GM18861 (cell line): ENCODE data around the gene MKKS.
A peak's percentile ranks its signal among the peaks of the same experiment; 100 is the strongest.
"Not testable (repeated sequence)": the region's sequence is repeated elsewhere in the genome, so short reads cannot be mapped to it uniquely, and the experiment has no call there.

Source experiments
- ATAC-seq: cut with Tn5 transposase; IDR thresholded peaks from one replicate; pipeline ENCODE4 v1.9.1; 2021; ENCODE audit not compliant: unreplicated experiment

Gene MKKS

DNA sequence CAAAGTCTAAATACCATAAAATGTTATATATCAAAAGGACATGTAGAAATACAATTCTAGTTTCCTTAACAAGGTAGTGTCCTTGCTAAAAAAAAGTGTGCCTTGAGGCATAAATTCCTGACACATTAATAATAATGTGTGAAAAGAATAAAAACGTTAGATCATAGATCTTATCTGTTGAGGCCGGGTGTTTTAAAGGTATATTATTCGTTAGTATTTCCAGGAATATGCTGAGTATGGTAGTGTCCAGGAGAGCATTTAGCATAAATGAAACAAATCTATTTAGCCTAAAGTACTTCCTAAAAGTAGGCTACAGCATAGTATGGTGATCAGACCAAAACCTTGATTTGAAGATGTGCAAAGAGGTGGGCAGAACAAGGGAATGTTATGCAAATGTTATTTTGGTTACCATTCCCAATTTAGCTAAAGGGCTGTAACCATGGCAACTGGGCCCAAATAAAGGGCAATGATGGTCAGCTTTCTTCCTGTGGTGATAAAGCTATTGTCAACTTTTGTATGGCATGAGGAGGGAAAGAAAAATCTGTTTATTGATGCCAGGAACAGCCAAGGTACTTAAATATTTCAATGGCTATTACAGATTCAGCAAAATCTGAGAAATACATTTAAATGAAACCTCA, 18.9 kb downstream of the MKKS start:
- no peak for ATAC-seq

DNA sequence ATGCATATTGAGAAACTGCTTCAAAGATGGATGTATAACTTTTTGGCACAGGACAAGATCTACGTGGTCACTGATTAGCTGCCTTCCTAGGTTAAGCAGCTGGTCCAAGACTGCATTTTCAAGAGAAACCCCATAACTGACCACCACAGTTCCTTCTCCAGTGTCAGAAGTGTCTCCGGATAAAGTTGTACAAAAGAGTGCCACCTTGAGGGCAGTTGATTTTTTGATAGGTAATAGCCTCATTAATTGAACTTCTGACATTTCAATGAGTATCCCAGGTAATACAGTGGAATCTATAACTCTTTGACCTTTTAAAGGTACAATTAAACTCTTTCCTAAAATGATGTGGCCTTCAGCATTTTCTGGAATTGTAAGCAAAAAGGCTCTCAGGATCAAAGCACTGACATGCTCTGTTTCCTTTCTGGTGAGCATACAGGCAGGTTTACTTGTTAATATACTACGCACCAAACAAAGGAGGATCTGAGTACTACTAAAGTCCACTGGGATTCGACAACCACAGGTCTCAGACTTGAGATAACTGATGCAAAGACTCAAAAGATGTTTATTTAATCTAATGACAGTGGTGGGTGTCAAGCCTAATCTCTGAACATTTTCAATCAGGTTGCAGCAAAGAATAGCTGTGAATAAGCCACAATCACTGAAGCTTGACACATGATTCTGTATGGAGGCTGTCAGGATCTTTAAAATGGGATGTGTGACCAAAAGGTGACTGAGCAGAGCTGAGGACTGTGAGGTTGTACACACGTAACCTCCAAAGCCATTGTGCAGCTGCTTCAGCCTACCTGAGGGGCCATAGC, 21.2 kb downstream of the MKKS start:
- ATAC-seq, result peak; percentile 79

DNA sequence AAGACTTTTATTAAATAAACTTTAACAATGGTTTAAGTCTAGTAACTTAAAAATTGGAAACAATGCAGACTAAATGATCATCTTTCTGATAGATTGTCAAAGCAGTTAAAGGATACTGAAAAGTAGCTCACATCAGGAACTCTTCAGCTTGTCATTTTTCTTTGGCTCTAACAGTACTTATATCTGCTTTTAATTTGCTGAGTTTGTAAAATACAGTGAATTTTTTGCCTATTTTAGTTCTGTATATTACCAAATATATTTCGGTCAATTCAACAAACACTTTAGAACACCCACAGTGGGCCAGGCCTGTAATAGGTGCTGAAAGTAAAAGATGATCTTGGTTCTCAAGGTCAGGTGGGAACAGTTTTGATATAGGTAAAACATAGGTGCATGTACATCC, 22.3 kb downstream of the MKKS start:
- no peak for ATAC-seq

DNA sequence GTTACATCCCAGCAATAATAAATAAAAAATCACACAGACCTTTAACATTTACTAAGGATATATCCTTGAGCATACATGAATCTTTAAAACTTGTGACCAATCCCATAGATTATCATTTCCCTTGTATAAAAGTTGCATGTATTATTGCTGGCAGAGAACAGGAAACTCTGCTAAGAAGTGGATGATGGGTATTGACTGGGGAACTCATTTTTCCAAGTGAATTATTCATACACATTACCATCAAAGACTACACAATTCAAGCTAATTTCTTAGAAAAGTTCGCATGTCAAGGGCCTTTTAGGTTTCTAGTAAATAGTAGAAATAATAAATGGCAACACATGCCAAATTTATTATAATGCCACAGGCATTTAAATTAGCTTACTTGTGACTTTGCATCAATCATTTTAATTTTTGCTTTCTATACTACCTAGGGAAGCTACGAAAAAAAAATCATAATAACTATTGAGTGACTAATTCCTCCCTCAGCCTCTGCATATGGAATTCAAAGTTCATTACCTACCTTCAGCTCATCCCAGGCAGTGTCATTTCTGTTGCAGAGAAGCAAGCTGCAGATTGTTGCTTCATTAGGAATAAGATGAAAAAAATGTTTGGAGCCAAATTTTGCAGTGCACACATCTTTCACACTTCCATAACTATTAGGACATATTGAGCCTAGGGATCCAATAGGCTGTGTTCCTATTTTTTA, 25.8 kb downstream of the MKKS start:
- ATAC-seq, result no peak

DNA sequence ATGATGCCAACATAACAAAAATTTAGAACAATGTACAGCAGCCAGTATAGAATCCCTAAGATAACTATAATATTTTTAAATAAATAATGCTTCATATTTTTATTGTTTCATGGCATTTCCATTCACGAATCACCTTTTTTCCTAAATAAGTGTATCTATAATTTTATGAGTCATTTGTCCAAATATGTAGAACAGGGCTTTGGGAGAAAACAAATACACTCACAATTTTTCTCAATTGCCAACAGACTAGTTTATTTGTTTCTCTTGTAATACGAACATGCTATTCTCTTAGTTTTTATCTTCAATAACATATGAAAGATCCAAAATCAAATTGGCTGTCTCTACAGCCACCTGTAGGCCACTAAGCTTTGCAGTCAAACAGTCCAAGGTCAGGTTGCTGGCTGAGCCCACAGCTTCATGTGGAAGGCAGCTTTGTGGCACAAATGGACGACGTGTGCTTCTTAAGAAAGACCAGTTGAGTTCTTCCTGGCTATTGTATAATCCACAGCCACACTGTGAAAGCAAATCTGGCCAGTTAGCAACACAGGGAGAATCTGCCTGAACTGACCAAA, 29.0 kb downstream of the MKKS start:
- ATAC-seq, result no peak

DNA sequence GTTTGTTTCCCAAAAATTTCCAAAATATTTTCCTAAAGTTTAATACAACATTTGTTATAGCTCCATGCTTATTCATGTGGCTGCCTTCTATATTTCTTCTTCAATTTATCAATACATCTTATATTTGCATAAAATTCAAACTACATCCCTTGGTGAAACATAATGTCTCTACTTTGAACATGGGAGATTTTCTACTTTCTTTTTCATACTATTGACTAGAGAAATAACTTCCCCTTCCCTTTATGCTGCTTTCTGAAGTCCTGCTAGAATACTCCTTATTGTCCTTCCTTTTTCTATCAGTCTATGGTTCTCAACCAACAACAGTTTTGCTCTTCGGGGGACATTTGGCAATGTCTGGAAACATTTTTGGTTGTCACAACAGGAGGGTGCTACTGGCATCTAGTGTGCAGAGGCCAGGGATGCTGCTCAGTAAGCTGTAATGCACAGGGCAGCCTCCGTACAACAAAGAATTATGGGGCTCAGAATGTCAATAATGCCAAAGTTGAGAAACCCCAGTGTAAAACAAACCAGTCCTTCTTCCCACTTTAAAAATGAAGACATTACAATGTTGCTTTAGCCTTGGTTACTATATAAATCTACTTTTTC, 29.9 kb downstream of the MKKS start:
- no peak for ATAC-seq

DNA sequence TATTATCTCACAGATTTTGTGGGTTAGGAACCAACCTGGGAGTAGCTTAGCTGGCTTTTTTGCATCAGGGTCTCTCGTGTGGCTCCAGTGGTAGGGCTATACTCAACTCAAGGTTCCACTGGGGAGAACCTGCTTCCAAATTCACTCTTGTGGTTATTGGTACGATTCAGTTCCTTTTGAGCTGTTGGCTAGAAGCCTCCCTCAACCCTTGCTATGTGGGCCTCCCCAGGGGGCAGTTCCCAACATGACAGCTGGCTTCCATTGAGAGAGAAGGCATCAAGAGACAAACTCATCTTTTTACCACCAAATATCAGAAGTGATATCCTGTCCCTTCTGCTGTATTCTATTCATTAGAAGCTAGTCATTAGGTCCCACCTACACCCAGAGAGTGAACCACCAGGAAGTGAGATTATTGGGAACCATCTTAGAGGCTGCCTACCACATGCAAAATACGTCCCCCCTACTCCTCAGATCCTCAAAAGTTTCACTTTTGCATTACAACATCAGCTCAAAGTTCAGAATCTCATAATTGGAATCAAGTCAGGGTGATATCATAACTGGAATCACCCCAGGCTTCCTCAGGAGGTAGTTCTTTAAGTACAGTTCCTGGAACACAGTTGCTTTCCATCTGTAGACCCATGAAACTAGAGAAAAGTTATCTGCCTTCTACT, 30.9 kb downstream of the MKKS start:
- ATAC-seq, result no peak

DNA sequence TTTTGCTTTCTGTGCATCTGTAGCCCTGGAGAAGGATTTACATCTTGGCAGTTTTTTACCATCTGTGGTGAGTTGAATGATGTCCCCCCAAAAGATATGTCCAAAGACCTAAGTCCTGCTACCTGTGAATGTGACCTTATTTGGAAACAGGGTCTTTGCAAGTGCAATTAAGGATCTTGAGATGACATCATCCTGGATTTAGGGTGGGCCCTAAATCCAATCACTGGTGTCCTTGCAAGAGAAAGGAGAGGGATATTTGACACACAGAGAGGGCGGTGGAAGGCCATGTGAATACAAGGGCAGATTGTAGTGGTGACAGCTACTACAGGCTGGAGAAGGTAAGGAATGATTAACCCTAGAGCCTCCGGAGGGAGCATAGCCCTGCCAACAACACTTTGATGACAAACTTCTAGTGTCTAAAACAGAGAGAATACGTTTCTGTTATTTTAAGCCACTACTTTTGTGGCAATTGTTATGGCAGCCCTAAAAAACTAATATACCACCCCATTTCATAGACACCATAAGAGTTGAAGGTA, 35.1 kb downstream of the MKKS start:
- ATAC-seq, result no peak

DNA sequence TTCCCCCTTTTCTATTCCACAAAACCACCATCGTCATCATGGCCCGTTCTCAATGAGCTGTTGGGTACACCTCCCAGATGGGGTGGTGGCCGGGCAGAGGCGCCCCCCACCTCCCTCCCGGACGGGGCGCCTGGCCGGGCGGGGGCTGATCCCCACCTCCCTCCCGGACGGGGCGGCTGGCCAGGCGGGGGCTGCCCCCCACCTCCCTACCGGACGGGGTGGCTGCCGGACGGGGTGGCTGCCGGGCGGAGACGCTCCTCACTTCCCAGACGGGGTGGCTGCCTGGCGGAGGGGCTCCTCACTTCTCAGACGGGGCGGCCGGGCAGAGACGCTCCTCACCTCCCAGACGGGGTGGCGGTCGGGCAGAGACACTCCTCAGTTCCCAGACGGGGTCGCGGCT, 39.3 kb downstream of the MKKS start:
- ATAC-seq, result not testable (repeated sequence)

DNA sequence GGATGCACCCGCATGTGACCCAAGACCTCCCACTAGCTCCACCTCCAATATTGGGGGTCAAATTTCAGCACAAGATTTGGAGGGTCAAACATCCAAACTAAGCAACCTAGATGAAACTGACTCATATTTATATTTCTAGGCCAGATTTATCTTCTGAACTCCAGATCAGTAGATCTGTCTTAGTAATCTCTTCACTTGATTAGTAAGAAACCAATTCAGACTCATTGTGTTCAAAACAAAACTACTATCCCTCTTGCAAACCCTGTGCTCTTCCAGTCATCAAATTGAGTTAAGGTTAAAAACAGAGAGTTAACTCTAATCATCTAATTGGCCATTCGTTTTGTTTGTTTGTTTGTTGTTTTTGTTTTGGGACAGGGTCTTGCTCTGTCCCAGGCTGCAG, 43.3 kb downstream of the MKKS start:
- no peak for ATAC-seq

DNA sequence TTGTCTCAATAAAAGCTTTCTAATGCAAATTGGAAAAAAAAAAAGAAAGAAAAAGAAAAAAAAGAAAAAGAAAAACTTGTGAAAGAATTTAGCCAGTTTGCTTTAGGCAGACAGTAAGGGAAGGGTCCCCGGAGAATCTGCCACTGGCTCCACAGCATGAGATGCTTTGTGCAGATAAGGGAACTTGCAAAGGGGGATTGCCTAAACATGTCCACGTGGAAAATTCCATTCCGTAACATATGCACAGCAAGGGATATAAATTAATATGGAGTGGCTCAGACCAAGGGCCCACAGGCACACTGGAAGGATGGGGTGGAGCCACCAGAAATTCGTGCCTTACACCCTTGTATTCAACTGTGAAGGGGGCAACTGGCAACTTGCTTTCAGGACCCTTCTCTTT, 45.4 kb downstream of the MKKS start:
- no peak for ATAC-seq

DNA sequence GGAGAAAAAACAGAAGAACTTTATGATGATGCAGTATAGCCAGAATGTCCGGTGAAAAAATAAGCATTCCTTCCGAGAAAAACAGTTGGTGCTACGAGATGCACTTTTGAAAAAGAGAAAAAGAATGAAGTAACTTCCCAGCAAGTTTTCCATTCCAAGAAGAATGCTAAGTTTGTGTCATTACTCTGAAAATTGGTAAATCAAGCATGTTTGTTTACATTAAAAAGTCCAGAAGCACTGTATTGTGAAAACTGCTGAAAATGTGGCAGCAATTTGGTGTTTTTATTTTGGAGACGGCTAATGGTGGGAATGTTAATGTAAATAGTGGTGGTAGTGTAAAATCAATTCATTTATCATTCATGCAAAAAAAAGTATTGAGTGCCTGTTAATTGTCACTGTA, 46.3 kb downstream of the MKKS start:
- ATAC-seq, result no peak

DNA sequence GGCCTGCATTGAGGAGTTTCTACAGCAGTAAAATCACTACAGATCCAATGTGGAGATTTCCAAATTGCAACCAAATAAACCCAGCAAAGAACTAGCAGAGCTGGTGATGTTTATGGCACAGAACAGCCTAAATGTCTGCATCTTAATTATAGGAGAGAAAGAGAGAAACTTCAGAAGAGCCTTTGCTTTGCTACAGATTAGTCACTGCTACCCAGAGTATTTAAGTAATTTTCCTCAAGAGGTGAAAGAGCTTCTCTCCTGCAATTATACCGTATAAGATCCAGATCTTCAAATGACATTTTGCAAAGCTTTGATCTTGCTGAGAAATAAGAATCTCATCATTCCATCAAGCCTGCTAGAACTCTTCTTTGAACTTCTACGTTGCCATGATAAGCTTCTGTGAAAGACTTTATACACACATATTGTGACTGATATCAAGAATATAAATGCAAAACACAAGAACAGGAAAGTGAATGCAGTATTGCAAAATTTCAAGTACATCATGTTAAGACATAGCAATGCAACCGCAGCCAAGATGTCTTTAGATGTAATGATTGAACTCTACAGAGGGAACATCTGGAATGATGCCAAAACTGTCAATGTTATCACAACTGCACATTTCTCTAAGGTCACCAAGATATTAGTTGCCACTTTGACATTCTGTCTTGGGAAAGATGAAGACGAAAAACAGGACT, 48.0 kb downstream of the MKKS start:
- ATAC-seq, result no peak

DNA sequence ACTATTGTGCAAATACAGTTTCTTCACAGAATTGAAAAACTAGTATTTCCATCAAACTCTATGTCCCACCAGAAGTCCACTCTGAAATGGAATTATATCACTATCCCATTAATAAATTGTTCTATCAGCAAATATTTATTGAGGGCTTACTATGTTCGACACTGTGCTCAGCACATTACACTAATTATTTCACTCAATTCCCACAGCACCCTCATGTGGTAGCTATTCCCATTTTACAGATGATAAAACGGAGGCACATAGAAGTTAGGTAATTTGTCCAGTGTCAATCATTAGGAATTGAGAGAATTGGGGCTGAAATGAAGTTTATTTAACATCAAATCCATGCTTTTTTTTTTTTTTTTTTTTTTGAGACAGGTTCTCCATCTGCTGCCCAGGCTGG, 52.5 kb downstream of the MKKS start:
- ATAC-seq, result no peak

DNA sequence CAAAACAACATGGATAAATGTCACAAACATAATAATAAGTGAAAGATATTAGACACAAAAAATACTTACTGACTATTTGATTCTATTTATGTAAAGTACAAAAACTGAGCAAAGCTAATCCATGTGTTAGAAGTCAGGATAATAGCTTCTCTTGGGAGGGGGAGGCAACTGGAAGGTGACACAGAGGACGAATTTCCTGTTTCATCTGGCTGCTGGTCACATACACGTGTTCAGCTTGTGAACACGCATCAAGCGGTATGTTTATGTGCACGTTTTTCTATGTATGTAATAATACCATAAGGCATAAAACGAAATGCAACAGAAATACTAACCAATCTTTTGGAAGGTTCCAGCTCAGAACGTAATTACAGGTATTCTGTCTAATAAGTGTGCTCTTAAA, 54.3 kb downstream of the MKKS start:
- ATAC-seq, result no peak

DNA sequence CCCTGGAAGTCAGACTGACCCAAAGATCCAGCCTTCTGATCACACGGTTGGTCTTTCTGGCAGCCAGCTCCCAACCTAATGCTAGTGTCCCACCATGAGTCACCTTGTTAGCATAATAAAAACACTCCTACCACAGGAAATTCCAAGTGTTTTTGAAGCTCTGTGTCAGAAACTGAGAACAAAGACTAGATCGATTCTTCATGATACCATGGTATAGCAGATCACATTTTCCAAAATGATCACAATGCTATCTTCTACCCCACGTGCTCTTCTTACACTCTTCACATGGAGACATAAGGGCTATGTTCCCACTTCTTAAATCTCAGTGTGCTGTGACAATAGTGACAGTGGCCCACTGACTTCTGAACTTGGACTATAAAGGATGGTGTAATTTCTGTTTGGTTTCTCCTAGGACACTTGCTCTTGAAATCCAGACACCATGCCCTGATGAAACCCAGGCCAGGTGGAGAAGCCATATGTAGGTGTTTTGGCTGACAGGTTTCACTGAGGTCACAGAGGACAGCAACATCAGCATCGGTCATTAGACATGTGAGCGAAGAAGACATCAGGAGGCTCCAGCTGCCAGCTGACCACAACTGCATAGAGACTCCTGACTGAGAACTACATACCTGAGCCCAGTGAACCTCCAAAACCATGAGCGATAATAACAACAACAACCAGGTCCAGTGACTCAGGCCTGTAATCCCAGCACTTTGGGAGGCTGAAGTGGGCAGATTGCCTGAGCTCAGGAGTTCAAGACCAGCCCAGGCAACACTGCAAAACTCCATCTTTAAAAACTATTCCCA, 57.5 kb downstream of the MKKS start:
- no peak for ATAC-seq

DNA sequence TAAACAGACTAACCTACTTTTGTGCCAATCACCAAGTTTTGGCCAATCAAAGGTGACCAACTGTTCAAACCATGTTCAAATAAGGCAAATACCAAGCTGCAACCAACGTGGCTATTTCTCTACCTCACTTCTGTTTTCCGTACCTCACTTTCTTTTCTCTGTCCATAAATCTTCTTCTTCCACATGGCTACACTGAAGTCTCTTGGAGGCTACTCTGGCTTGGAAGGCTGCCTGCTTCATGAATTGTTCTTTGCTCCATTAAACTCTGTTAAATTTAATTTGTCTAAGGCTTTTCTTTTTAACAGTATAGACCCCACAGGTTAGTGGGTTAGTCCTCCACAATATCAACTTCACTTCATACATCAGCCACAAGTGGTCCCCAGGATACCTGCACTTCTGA, 58.8 kb downstream of the MKKS start:
- no peak for ATAC-seq

DNA sequence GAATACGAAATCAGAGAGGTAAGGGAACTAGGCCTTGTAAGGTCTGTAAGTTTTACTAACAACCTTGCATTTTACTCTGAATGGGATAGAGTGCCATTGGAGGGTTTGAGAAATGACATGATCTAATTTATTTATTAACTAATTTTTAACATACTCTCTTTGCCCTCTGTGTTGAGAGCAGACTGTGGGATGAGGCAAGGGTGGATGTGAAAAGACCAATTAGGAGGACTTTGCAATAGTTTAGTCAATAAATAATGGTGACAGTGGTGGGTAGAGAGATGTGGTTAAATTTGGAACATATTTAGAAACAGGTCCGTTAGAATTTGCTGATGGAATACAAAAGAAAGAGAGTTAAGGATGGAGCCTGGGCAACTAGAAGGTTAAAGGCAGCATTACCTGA, 60.0 kb downstream of the MKKS start:
- ATAC-seq, result no peak

DNA sequence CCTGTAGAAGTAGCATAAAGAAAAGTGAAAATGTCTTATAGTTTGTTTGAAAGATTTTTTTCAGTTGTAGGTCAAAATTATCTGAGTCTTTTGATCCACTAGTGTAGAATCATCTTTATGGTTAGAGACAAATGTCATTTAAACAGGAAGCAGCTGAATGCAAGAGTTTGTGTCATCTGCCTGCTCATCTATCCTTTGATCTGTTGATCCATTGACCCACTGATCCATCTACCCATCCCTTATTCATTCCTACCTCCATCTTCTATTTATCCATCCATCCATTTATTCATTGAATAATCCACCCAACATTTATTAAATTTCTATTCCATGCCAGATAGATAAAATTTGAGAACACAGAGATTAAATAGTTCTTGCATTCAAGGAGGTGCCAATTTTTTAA, 62.6 kb downstream of the MKKS start:
- no peak for ATAC-seq
